ENCODE results near the gene KRTAP9-6. TPM values are rescaled to one million over a fixed set of nuclear protein-coding genes. Genes with fewer than 3 reads are reported as not detected.
"Not testable (repeated sequence)": the region's sequence is repeated elsewhere in the genome, so short reads cannot be mapped to it uniquely, and the experiment has no call there.

The KRTAP9-6 gene
- total RNA-seq, 3 donors from 2014 or later (not counting 1 experiment from before 2014, with no cell fraction given) = not detected

DNA sequence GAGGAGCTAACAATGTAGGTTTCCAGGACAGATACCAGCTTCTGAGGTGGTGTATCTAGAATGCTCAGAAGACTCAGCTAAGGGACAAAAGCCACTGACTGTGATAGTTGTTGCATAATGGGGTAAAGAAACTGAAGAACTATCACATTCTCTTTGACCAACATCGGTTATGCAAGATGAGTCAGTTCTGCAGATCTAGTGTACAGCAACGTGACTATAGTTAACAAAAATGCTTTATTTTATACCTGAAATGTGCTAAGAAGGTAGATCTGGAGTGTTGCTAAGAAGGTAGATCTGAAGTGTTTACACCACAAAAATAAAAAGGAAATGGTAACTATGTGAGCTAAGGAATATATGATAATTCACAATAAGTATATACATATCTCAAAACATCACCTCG lies 2.5 kb downstream of the KRTAP9-6 start:
- TF ChIP-seq, protein P1, sequence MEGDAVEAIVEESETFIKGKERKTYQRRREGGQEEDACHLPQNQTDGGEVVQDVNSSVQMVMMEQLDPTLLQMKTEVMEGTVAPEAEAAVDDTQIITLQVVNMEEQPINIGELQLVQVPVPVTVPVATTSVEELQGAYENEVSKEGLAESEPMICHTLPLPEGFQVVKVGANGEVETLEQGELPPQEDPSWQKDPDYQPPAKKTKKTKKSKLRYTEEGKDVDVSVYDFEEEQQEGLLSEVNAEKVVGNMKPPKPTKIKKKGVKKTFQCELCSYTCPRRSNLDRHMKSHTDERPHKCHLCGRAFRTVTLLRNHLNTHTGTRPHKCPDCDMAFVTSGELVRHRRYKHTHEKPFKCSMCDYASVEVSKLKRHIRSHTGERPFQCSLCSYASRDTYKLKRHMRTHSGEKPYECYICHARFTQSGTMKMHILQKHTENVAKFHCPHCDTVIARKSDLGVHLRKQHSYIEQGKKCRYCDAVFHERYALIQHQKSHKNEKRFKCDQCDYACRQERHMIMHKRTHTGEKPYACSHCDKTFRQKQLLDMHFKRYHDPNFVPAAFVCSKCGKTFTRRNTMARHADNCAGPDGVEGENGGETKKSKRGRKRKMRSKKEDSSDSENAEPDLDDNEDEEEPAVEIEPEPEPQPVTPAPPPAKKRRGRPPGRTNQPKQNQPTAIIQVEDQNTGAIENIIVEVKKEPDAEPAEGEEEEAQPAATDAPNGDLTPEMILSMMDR (IDR thresholded peaks at IDR 0.05) = no peak
- Mint-ChIP-seq H3K4me1 (no peaks in the 10 kb centered on the region), H3K36me3 (no peaks in the 10 kb centered on the region), H3K27ac (no peak overlapping the region), H3K9me3 (no peaks in the 10 kb centered on the region), H3K4me3 (no peak overlapping the region), H3K27me3 (ENCODE audit: low read depth in 2 of 2) (peaks cover 22 to 34% of the 10 kb centered on the region in 2 donors)
- no peak overlapping the region for H3K4me3 ChIP-seq (ENCODE audit: low read length)
- H3K27ac ChIP-seq (ENCODE audit: low read length) = no peak overlapping the region
- intact Hi-C loops (cut with micrococcal nuclease) = no loop called here
- no peaks in the 10 kb centered on the region for H3K36me3 ChIP-seq (ENCODE audit: control insufficient read depth, insufficient read depth, low read length)
- no CpG with 5 or more reads among the region's 3 CpGs for WGBS (ENCODE audit: insufficient coverage)
- DNase-seq (no peak), ATAC-seq (no peak)
- no peaks in the 10 kb centered on the region for H3K4me1 ChIP-seq (ENCODE audit: control insufficient read depth, insufficient read depth, low read length)
- no peaks in the 10 kb centered on the region for H3K9me3 ChIP-seq (ENCODE audit: control insufficient read depth, insufficient read depth, low read length)
- peaks cover 2% of the 10 kb centered on the region for H3K27me3 ChIP-seq (ENCODE audit: control insufficient read depth, insufficient read depth, low read length)

DNA sequence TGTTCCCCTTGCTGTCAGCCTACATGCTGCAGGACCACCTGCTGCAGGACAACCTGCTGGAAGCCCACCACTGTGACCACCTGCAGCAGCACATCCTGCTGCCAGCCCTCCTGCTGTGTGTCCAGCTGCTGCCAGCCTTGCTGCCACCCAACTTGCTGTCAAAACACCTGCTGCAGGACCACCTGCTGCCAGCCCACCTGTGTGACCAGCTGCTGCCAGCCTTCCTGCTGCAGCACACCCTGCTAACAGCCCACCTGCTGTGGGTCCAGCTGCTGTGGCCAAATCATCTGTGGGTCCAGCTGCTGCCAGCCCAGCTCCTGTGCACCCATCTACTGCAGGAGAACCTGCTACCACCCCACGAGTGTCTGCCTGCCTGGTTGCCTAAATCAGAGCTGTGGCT lies 6.1 kb downstream of the KRTAP9-6 start:
- H3K27me3 Mint-ChIP-seq (ENCODE audit: low read depth in 2 of 2) = peaks cover 7 to 26% of the 10 kb centered on the region in 2 donors
- H3K4me1 ChIP-seq (ENCODE audit: control insufficient read depth, insufficient read depth, low read length); H3K9me3 Mint-ChIP-seq; H3K27me3 ChIP-seq (ENCODE audit: control insufficient read depth, insufficient read depth, low read length); H3K4me1 Mint-ChIP-seq; H3K4me3 ChIP-seq (ENCODE audit: low read length); H3K36me3 ChIP-seq (ENCODE audit: control insufficient read depth, insufficient read depth, low read length); H3K9me3 ChIP-seq (ENCODE audit: control insufficient read depth, insufficient read depth, low read length); intact Hi-C loops (cut with micrococcal nuclease); H3K36me3 Mint-ChIP-seq; H3K4me3 Mint-ChIP-seq; H3K27ac Mint-ChIP-seq; DNase-seq; ATAC-seq; H3K27ac ChIP-seq (ENCODE audit: low read length): not testable (repeated sequence)
- 53% methylated on average over 1 of the region's 1 CpG for WGBS (ENCODE audit: insufficient coverage)

DNA sequence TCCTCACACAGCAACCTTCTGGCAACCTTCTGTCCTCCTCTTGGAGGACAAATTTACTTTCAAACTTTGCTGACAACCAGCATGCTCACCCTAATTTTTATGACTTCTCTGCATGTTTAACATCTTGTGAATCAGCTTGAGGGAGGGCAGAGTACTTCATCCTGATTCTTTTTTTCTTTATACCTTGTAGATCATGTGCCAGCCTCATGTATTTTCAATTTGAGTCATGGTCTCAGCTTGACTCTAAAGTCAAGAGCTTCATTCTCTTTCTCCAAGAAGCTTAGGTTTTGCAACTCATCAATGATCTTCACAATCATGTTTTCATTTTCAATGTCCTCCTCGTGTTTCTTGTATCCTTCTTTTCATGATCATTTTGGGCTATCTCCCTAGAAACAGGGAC lies 6.7 kb downstream of the KRTAP9-6 start:
- no peak overlapping the region for H3K4me3 Mint-ChIP-seq

DNA sequence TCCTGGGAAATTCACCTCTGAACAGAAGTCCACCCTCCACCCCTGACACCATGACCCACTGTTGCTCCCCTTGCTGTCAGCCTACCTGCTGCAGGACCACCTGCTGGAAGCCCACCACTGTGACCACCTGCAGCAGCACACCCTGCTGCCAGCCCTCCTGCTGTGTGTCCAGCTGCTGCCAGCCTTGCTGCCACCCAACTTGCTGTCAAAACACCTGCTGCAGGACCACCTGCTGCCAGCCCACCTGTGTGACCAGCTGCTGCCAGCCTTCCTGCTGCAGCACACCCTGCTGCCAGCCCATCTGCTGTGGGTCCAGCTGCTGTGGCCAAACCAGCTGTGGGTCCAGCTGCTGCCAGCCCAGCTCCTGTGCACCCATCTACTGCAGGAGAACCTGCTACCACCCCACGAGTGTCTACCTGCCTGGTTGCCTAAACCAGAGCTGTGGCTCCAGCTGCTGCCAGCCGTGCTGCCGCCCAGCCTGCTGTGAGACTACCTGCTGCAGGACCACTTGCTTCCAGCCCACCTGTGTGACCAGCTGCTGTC lies 10.5 kb downstream of the KRTAP9-6 start, which contains the start of gene KRTAP9-7:
TSS of gene KRTAP9-7 (plus strand) at position 51 of the 543 bp plus-strand sequence. CDS start at position 51, 0 bp downstream.
- H3K4me3 ChIP-seq (ENCODE audit: low read length); H3K36me3 ChIP-seq (ENCODE audit: control insufficient read depth, insufficient read depth, low read length); H3K36me3 Mint-ChIP-seq; H3K9me3 Mint-ChIP-seq; ATAC-seq; H3K4me1 ChIP-seq (ENCODE audit: control insufficient read depth, insufficient read depth, low read length); H3K4me1 Mint-ChIP-seq; H3K27ac Mint-ChIP-seq; H3K9me3 ChIP-seq (ENCODE audit: control insufficient read depth, insufficient read depth, low read length); H3K4me3 Mint-ChIP-seq; H3K27me3 ChIP-seq (ENCODE audit: control insufficient read depth, insufficient read depth, low read length); H3K27ac ChIP-seq (ENCODE audit: low read length): not testable (repeated sequence)
- intact Hi-C loops (cut with micrococcal nuclease) = loop anchor here (1.0 kb wide), 1 partner anchor 11 kb away; no protein-coding TSS in a partner anchor
- WGBS (ENCODE audit: insufficient coverage) = 87% methylated on average over 3 of the region's 3 CpGs
- peaks cover 20 to 39% of the 10 kb centered on the region in 2 donors for H3K27me3 Mint-ChIP-seq (ENCODE audit: low read depth in 2 of 2)
- peak in 1 of 2 donors; percentile 1 for DNase-seq

More for the DNA sequence above, 6.7 kb downstream of the KRTAP9-6 start:
- TF ChIP-seq, protein P1 (IDR thresholded peaks at IDR 0.05) = no peak
- Mint-ChIP-seq H3K9me3 (no peaks in the 10 kb centered on the region), H3K4me1 (no peaks in the 10 kb centered on the region), H3K27me3 (ENCODE audit: low read depth in 2 of 2) (peaks cover 12 to 26% of the 10 kb centered on the region in 2 donors), H3K27ac (no peak overlapping the region), H3K36me3 (no peaks in the 10 kb centered on the region)
- H3K36me3 ChIP-seq (ENCODE audit: control insufficient read depth, insufficient read depth, low read length) = no peaks in the 10 kb centered on the region
- no peak overlapping the region for H3K4me3 ChIP-seq (ENCODE audit: low read length)
- no peak for DNase-seq
- no peaks in the 10 kb centered on the region for H3K27me3 ChIP-seq (ENCODE audit: control insufficient read depth, insufficient read depth, low read length)
- H3K9me3 ChIP-seq (ENCODE audit: control insufficient read depth, insufficient read depth, low read length) = no peaks in the 10 kb centered on the region
- no peaks in the 10 kb centered on the region for H3K4me1 ChIP-seq (ENCODE audit: control insufficient read depth, insufficient read depth, low read length)
- intact Hi-C loops (cut with micrococcal nuclease) = no loop called here
- no peak overlapping the region for H3K27ac ChIP-seq (ENCODE audit: low read length)
- WGBS (ENCODE audit: insufficient coverage) = 57% methylated on average over 1 of the region's 1 CpG
- ATAC-seq = no peak

Measured in natural killer cell (primary cell).